NCI-H510A treated with DMSO at 0.1 percent for 48 hours (cell line): ENCODE results near the gene IGF1R.

ENCODE experiments used
- DNase-seq: peaks from one replicate; lab custom pipeline; 2025; lab: John Stamatoyannopoulos, UW

Gene IGF1R

DNA sequence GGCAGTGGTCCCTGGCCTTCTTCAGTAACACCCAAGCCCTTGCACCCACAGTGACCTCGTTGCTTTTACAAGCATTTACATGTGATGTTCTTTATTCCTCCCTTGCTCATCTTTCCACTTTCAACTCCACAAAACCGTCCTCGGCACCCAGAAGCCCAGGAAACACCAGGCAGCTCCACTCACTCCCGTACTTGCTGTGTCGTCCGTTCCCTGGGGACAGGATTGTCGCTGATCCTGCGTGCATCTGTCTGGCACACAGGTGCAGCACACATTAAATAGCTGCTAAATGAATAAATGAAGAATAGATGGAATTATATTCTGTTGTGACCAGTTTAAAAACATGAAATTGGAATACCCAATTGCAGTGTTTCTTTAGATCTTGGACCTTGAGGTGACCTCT is 239.6 kb downstream of the IGF1R start:
- DNase-seq: no peak

DNA sequence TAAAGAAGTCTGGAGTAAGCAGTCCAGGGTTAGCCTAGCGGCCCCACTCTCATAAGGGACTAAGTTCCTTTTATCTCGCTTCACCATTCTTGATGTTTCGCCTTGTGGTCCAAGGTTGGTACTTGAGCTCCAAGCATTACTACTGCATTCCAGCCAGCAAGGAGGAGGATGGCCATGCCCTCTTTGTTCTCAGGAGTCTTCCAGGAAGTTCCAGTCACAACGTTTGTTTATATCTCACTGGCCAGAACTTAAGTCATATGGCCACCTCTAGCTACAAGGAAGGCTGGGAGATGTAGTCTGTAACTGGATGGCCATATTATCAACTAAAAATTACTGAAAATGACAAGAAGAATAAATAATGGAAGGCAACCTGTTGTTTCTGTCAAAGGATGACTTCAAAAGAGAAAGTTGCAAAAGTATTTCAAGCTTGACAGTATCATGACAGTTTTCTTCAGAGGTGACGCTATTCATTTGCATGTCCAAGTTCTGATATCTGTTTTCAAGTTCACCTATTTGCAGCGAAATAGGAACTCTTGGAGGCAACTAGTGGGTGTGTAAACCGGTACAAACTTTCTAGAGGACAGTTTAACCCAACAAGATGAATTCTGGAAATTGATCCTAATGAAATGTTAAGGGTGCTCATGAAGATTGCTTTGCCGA is 240.6 kb downstream of the IGF1R start:
- DNase-seq: no peak

- DNase-seq: no peak
Measured at GRCh38 chr15:98889930-98890695, 241.8 kb downstream of the IGF1R start.

DNA sequence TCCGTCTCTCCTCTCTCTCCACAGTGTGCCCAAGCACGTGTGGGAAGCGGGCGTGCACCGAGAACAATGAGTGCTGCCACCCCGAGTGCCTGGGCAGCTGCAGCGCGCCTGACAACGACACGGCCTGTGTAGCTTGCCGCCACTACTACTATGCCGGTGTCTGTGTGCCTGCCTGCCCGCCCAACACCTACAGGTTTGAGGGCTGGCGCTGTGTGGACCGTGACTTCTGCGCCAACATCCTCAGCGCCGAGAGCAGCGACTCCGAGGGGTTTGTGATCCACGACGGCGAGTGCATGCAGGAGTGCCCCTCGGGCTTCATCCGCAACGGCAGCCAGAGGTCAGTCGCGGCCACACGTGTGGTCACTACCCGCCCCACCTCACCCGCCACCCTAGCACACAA is 243.0 kb downstream of the IGF1R start:
- DNase-seq: no peak

DNA sequence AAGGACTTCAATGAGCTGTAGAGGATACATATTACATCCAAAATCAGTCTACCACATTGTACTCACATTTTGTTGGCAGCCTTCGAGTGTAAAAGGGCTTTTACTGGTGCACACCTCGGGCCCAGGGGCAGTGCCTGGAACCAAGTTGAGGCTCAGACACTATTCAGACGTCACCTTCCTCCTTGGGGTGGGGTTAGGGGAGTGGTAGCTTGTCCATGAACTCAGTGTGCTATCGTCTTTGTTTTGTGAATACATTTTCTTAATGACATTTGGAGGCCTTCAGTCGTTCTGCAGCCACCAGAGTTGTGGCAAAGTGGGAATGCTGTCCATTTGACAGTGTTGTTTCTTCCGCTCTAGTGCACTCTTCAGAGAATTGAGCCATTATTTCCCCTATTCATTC is 245.1 kb downstream of the IGF1R start:
- DNase-seq: no peak

DNA sequence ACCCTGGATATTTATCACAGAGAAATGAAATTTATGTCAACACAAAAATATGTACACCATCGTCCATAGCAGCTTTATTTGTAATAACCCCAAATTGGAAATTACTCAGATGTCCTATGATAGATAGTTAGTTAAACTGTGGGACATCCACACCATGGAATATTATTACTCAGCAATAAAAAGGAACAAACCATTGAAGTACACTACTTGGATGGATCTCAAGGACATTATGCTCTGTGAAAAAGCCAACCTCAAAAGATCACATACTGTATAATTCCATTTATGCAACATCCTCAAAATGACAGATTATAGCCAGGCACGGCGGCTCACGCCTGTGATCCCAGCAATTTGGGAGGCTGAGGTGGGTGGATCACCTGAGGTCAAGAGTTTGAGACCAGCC is 246.0 kb downstream of the IGF1R start:
- DNase-seq: no peak

DNA sequence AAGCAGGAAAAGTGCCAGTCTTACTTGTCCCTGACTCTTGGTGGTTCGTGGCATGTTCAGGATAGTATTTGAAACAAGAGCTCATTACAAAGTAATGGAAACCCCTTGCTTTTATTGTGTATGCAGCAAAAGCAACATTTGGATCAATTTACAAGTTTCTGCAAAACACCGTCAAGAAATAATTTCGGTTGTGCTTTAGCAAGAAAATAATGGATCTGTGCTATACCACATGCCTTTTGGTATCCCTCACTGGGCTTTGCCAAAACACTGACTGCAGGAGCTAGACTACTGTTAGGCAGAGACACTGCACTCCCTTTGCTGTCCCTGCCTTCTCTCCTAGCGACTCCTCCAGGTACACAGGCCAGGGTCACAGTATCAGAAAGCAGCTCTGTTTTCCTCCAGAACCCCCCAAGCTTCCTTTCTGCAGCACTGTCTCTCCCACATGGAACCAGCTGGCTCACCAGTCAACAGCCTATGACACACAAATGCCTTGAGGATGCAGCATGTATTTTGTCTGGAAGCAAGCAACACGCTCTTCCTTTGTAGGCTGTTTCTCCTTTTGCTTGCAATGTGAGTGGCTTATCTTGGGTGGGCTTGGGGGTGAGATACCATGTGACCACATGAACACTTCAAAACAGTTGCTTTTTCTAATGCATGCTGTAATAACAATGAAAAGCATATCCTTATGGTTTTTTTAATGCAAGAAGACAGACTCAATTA is 247.8 kb downstream of the IGF1R start:
- no peak for DNase-seq

DNA sequence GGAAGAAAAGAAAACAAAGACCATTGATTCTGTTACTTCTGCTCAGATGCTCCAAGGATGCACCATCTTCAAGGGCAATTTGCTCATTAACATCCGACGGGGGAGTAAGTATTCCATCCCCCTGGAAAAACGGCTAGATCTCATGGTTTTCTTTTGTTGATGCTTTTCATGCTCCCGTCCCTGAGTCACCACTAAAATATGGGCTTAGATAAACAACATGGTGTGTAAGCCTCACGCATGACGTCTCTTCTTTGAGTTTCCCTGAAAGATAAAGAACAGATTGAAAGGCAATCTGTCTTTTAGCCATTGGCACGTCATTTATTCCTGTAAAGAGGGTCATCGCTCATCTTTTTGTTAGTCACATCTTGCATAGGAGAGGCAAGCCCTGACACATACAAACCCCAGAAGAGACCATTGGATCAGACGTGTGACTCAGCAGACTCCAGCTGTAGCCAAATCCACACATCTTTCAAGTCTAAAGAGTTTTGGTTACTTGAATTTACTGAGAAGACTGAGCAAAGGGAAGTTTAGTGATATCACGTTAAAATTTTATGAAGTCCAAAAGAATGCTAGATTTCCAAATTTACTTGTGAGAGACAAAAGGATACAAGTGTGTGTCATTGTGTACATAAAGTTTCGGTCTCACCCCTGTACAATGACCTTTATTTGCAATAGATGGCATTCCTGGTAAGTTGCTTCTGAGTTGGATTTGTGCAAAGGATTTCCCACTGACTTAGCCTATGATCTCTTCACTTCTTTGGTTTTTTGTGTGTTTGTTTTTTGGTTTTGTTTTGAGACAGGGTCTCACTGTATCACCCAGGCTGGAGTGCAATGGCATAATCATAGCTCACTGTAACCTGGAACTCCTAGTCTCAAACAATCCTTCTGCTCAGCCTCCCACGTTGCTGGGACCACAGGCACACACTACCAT is 248.7 kb downstream of the IGF1R start:
- no peak for DNase-seq

GRCh38 chr15:98898122-98898521 is 249.8 kb downstream of the IGF1R start:
- no peak for DNase-seq

- no peak for DNase-seq
Measured at GRCh38 chr15:98899272-98900021, 251.1 kb downstream of the IGF1R start.

DNA sequence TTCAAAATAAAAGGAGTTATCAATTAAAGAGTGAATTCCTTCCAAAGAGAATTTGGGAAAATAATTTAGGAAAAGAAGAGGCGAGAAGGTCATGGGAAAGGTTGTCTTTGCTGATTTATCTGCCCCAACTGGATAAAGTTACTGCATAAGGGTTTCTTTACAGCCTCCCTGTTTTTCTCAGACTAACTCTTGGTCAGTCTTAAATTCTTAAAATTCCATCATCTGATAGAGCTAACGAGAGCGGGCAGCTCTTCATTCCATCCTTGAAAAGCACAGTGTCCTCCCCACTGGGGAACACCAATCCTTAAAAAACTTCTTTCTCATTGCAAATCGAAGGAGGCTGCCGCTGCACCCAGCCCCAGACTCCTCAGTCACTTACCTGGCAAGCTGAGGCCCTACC is 252.0 kb downstream of the IGF1R start:
- DNase-seq: no peak

- DNase-seq: no peak
Measured at GRCh38 chr15:98901434-98902072, 253.2 kb downstream of the IGF1R start.

- DNase-seq: no peak
Measured at GRCh38 chr15:98902931-98903330, 254.6 kb downstream of the IGF1R start.

GRCh38 chr15:98903377-98904018 is 255.2 kb downstream of the IGF1R start:
- no peak for DNase-seq

GRCh38 chr15:98904544-98904943 is 256.2 kb downstream of the IGF1R start:
- DNase-seq: peak; percentile 6

DNA sequence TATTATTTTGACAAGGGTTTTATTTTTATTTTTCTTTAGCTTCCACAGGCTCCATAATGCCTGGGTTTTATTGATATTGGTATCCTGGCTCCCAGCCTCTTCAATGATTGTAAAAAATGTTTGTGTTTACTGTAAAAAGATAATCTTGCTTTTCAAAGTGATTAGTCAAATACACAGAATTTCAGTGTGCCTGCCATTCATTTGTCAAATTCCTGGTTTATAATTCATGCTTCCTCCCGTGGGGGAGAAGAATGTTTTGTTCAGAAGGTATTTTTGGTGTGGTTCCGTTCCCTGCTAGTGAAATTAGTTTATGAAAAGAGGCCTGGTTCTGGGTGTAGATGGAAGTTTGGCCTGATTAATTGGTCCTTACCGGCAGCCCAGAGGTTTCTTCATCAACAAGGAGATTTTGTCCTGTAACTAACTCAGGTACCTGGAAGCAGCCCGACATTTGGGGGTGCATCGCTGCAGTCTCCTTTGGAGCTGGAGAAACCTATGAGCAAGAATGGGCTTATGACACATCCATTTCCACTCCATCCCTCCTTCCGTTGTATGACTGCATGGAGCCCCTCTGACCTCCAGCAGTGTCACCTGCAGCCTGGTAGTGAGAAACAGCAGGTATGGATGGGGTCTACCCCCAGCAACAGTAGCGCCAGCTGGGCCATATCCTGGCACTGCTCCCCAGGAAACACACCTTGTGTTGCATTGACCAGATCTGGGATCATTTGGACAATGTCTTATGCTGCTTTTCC is 257.8 kb downstream of the IGF1R start:
- DNase-seq: no peak

DNA sequence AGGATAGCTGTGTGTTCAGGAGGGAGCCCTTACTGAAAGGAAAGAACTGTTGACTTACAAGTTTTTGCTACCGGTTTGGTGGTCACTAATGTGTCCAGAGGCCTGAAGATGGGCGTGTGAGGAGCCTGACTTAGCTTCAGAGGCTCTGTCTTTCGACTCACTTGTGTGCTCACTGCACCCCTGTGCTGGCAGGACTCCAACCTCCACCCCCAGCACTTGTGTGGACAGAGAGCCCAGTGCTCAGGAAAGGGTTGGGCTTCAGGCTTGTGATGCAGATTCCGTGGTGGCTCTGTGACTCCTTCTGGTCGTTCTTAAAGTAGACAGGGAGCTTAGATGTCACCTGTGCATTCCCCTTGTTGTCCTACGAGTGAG is 258.4 kb downstream of the IGF1R start:
- DNase-seq: no peak

DNA sequence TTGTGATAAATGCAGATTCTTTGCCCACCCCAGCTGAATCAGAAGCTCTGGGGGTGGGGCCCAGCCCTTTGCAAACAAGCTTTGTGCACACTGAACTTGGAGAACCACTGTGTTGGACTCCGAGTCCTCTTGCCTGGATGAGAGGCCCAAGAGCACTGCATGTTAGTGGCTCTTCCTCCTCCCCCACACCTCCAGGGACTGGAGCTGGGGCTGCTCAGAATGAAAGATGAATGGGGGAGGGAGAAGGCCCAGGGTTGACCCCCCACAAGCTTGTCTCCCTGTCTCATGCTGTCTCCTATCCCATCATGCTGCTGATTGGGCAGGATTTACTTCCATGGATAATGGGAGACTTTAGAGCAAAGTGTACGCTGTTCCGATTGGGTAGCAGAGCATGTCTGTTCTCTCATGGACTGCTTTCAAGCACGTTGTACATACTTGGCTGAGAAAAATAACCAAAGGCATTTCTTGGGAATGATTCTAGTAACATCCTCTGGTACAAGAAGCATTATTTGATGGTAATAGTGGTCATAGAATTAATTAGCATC is 259.7 kb downstream of the IGF1R start:
- DNase-seq: no peak
